ENCODE measurements around the gene MRPL38.

The MRPL38 gene

GRCh38 chr17:75909812-75910274 lies 5.2 kb upstream of the MRPL38 start:
- Histone ChIP-seq H3K4me3 (ENCODE audit: low read depth, low read length) (no peak overlapping the region), H3K9me3 (ENCODE audit: control insufficient read depth, insufficient read depth, low read depth, low read length) (no peaks in the 10 kb centered on the region), H3K36me3 (ENCODE audit: control insufficient read depth in 2 of 2, insufficient read depth in 1 of 2, low read length in 2 of 2) (peaks cover 13 to 53% of the 10 kb centered on the region in 2 experiments; a peak in 2 of 3 replicates), H3K4me1 (ENCODE audit: control insufficient read depth, insufficient read depth, low read length) (no peaks in the 10 kb centered on the region; the same call in 1 of the 2 replicates), H3K27ac (ENCODE audit: extremely low read depth, low read depth, low read length) (no peak overlapping the region)
- TF ChIP-seq MEIS1 (CRISPR knock-in tag; IDR thresholded peaks at IDR 0.05; ENCODE audit: borderline replicate concordance), result no peak
- TF ChIP-seq ZNF510 (tag by site-specific recombination; IDR thresholded peaks at IDR 0.05; ENCODE audit: insufficient replicate concordance), result no peak
- TF ChIP-seq ZNF548 (tag by site-specific recombination; IDR thresholded peaks at IDR 0.05), result no peak
- TF ChIP-seq INSM2 (tag by site-specific recombination; IDR thresholded peaks at IDR 0.05), result no peak
- TF ChIP-seq, protein P1, sequence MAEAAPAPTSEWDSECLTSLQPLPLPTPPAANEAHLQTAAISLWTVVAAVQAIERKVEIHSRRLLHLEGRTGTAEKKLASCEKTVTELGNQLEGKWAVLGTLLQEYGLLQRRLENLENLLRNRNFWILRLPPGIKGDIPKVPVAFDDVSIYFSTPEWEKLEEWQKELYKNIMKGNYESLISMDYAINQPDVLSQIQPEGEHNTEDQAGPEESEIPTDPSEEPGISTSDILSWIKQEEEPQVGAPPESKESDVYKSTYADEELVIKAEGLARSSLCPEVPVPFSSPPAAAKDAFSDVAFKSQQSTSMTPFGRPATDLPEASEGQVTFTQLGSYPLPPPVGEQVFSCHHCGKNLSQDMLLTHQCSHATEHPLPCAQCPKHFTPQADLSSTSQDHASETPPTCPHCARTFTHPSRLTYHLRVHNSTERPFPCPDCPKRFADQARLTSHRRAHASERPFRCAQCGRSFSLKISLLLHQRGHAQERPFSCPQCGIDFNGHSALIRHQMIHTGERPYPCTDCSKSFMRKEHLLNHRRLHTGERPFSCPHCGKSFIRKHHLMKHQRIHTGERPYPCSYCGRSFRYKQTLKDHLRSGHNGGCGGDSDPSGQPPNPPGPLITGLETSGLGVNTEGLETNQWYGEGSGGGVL (tag by site-specific recombination; IDR thresholded peaks at IDR 0.05), result peak; percentile 48
- TF ChIP-seq ZNF658 (tag by site-specific recombination; IDR thresholded peaks at IDR 0.05), result no peak
- peak; percentile 90 for TF ChIP-seq WT1 (tag by site-specific recombination; IDR thresholded peaks at IDR 0.05)
- TF ChIP-seq, protein P2, sequence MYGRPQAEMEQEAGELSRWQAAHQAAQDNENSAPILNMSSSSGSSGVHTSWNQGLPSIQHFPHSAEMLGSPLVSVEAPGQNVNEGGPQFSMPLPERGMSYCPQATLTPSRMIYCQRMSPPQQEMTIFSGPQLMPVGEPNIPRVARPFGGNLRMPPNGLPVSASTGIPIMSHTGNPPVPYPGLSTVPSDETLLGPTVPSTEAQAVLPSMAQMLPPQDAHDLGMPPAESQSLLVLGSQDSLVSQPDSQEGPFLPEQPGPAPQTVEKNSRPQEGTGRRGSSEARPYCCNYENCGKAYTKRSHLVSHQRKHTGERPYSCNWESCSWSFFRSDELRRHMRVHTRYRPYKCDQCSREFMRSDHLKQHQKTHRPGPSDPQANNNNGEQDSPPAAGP (tag by site-specific recombination; IDR thresholded peaks at IDR 0.05), result 0 out of 2 replicates have a peak, but pooled peaks have one; percentile 23
- no peak for TF ChIP-seq ZNF140 (tag by site-specific recombination; IDR thresholded peaks at IDR 0.05)
- ChIA-PET POLR2A (interaction anchor here (0.6 to 1.5 kb wide), 2 partner anchors 54 to 480 kb away, joined by 3 read pairs; partner anchors contain the start of gene WBP2), CTCF (interaction anchor here (0.6 to 11.4 kb wide), 4 partner anchors 18 to 277 kb away, joined by 3 to 224 read pairs (median 11); partner anchors contain the start of genes CDK3 and SMIM5)

GRCh38 chr17:75909051-75909811 lies 4.5 kb upstream of the MRPL38 start:
- Histone ChIP-seq H3K4me3 (ENCODE audit: low read depth, low read length) (no peak overlapping the region), H3K27ac (ENCODE audit: extremely low read depth, low read depth, low read length) (peak overlapping the region; percentile 17; the same call in 1 of the 2 replicates), H3K9me3 (ENCODE audit: control insufficient read depth, insufficient read depth, low read depth, low read length) (no peaks in the 10 kb centered on the region), H3K36me3 (ENCODE audit: control insufficient read depth in 2 of 2, insufficient read depth in 1 of 2, low read length in 2 of 2) (peaks cover 13 to 47% of the 10 kb centered on the region in 2 experiments; a peak in 2 of 3 replicates), H3K4me1 (ENCODE audit: control insufficient read depth, insufficient read depth, low read length) (no peaks in the 10 kb centered on the region; the same call in 1 of the 2 replicates)
- CTCF ChIA-PET, result interaction anchor here (2.3 to 11.4 kb wide), 3 partner anchors 18 to 104 kb away, joined by 9 to 224 read pairs (median 13); partner anchors contain the start of gene CDK3
- TF ChIP-seq ZBTB48 (tag by site-specific recombination; IDR thresholded peaks at IDR 0.05) (no peak), ZNF785 (tag by site-specific recombination; IDR thresholded peaks at IDR 0.05) (no peak)
- POLR2A ChIA-PET, result interaction anchor here (0.6 to 1.5 kb wide), 2 partner anchors 54 to 480 kb away, joined by 3 read pairs; partner anchors contain the start of gene WBP2

GRCh38 chr17:75908201-75908600 lies 3.5 kb upstream of the MRPL38 start:
- peaks cover 7% of the 10 kb centered on the region for H3K4me1 ChIP-seq (ENCODE audit: control insufficient read depth, insufficient read depth, low read length)
- H3K36me3 ChIP-seq (ENCODE audit: control insufficient read depth in 2 of 2, insufficient read depth in 1 of 2, low read length in 2 of 2), result peaks cover 14 to 38% of the 10 kb centered on the region in 2 experiments; a peak in 2 of 3 replicates
- ChIA-PET POLR2A (no interaction called here), CTCF (interaction anchor here (0.6 to 11.4 kb wide), 4 partner anchors 8 to 94 kb away, joined by 3 to 224 read pairs (median 10); partner anchors contain the start of gene CDK3)
- H3K9me3 ChIP-seq (ENCODE audit: control insufficient read depth, insufficient read depth, low read depth, low read length), result no peaks in the 10 kb centered on the region
- no peak overlapping the region for H3K27ac ChIP-seq (ENCODE audit: extremely low read depth, low read depth, low read length)
- TF ChIP-seq ZNF292 (tag by site-specific recombination; IDR thresholded peaks at IDR 0.05; ENCODE audit: borderline replicate concordance, low read depth) (no peak), KLF1 (tag by site-specific recombination; IDR thresholded peaks at IDR 0.05) (peak; percentile 83), ZBTB8A (tag by site-specific recombination; IDR thresholded peaks at IDR 0.05) (peak; percentile 55), SP7 (tag by site-specific recombination; IDR thresholded peaks at IDR 0.05) (peak; percentile 74)
- TF ChIP-seq, protein P2 (tag by site-specific recombination; IDR thresholded peaks at IDR 0.05), result peak; percentile 31; the same call in 1 of the 2 replicates
- no peak overlapping the region for H3K4me3 ChIP-seq (ENCODE audit: low read depth, low read length)
